Spleen (tissue), 11 donors: Measurements from ENCODE around the gene RINL. TPM values are rescaled to one million over a fixed set of nuclear protein-coding genes. Genes with fewer than 3 reads are reported as not detected.

Experiments
- DNase-seq: peaks from one replicate; pipeline ENCODE4 v3.0.0-alpha.2; 2020
- H3K27ac ChIP-seq, 8 donors: fragments of 200-600 bp; sonication (generic) in 7 of 8; 1 replicate in 4 of 8; 2 replicates in 4 of 8; pipeline versions ENCODE4 v1.5.0 to v1.8.0; 2016 to 2021; ENCODE audit warnings: inconsistent platforms in 4 of 8, mild to moderate bottlenecking in 4 of 8, moderate library complexity in 1 of 8
- H3K27me3 ChIP-seq, 7 donors: fragments of 200-600 bp; sonication (generic) in 6 of 7; replicated peaks in 1 of 7; 1 replicate in 4 of 7; 2 replicates in 3 of 7; pipeline versions ENCODE4 v1.5.0 to v1.8.0; 2016 to 2021; ENCODE audit warnings: inconsistent platforms in 3 of 7, mild to moderate bottlenecking in 1 of 7
- H3K36me3 ChIP-seq, 6 donors: fragments of 200-600 bp; sonication (generic) in 5 of 6; 1 replicate in 4 of 6; 2 replicates in 2 of 6; pipeline versions ENCODE4 v1.5.0 to v1.8.0; 2016 to 2021; ENCODE audit warnings: inconsistent platforms in 2 of 6
- H3K4me1 ChIP-seq, 6 donors: fragments of 200-600 bp; sonication (generic) in 5 of 6; 1 replicate in 3 of 6; 2 replicates in 3 of 6; pipeline versions ENCODE4 v1.5.0 to v1.8.0; 2016 to 2021; ENCODE audit warnings: inconsistent platforms in 3 of 6
- H3K4me3 ChIP-seq, 8 donors: fragments of 200-600 bp; sonication (generic) in 7 of 8; 1 replicate in 4 of 8; 2 replicates in 4 of 8; pipeline versions ENCODE4 v1.5.0 to v1.8.0; 2016 to 2021; ENCODE audit warnings: inconsistent platforms in 4 of 8, mild to moderate bottlenecking in 4 of 8, moderate library complexity in 2 of 8
- H3K9me3 ChIP-seq, 8 donors: fragments of 200-600 bp; sonication (generic) in 7 of 8; 1 replicate in 4 of 8; 2 replicates in 4 of 8; pipeline versions ENCODE4 v1.5.0 to v1.8.0; 2016 to 2021; ENCODE audit warnings: inconsistent platforms in 4 of 8
- CTCF ChIP-seq, 11 experiments: fragments of 200-600 bp in 7 of 11; fragments of 450-650 bp in 4 of 11; sonication (generic) in 4 of 11; IDR thresholded peaks in 8 of 11; conservative IDR thresholded peaks in 3 of 11; 1 replicate in 7 of 11; 2 replicates in 4 of 11; pipeline versions ENCODE4 v1.4.0 to v1.8.0; 2016 to 2021; ENCODE audit warnings: antibody characterized with exemption in 11 of 11, inconsistent platforms in 4 of 11, mild to moderate bottlenecking in 1 of 11
- POLR2A ChIP-seq, 3 donors: fragments of 450-650 bp; IDR thresholded peaks; one replicate each; pipeline ENCODE4 v1.5.1; 2017; ENCODE audit warnings: antibody characterized with exemption in 3 of 3, mild to moderate bottlenecking in 1 of 3
- POLR2AphosphoS5 ChIP-seq, 3 donors: sonication (generic); formaldehyde crosslinking; IDR thresholded peaks; one replicate each; pipeline ENCODE4 v1.5.1; 2017; ENCODE audit warnings: antibody characterized with exemption in 3 of 3
- WGBS, 5 donors: extraction: QIAGEN DNeasy Blood & Tissue Kit in 3 of 5; methylation state at CpG; one replicate each; pipeline versions ENCODE4 v1.1.5 to v1.1.7; 2013 to 2018; 5-methylcytosine and 5-hydroxymethylcytosine counted together
- intact Hi-C: fragments of 100-400 bp; cut with DNase I; formaldehyde crosslinking; loops from one replicate; pipeline ENCODE4 v1.15.0; 2023; ENCODE audit warnings: low total_unique reads
- polyA plus RNA-seq, 3 donors: library from polyadenylated mRNA; stranded (reverse); fragments of 200-250 nt; gene quantifications; one replicate each; pipeline ENCODE4 v1.2.1, GENCODE V29; 2013
- total RNA-seq, 7 donors: library from RNA; depleted of rRNA in 3 of 7; stranded (reverse); fragments of >200 nt in 3 of 7; fragmentation: NEBNext Ultra II Directional in 4 of 7; extraction: Animal tissue kit (Norgen Biotek cat#: 25700) in 4 of 7; gene quantifications; one replicate each; pipeline versions ENCODE4 v1.1.0 to v1.2.1, GENCODE V29; 2016 to 2021
- donor health status: healthy with polysubstance abuse.
- donor health status: DM: no; HTN: no; CAD: no; lungs with moderate emphysema.
- donor health status: DM: no; HTN: no; CAD: no.
- donor health status: Bipolar disorder and iron deficiency.
- donor health status: healthy.
- donor health status: DM: no; HTN: no; CAD: no.
- donor health status: DM: yes; HTN: yes; CAD: no.

Gene RINL
- total and polyA plus RNA-seq, 10 donors, result 14.5 to 42.5 (median 27.0) TPM

- Histone ChIP-seq H3K27ac (no peak overlapping the region), H3K4me3 (no peak overlapping the region), H3K9me3 (no peaks in the 10 kb centered on the region), H3K27me3 (peaks cover 0 to 19% (median 4%) of the 10 kb centered on the region in 7 donors), H3K36me3 (peaks cover 0 to 22% (median under 1%) of the 10 kb centered on the region in 6 donors), H3K4me1 (peaks cover 0 to 3% (median 0%) of the 10 kb centered on the region in 6 donors)
- TF ChIP-seq POLR2A (IDR thresholded peaks at IDR 0.05), result no peak
- WGBS, 5 donors, result 91 to 98% (median 93%) methylated on average over 8 of the region's 8 CpGs
- peak; percentile 47 for DNase-seq
- intact Hi-C loops, result no loop called here
Observed at GRCh38 chr19:38913958-38914357, 35.9 kb upstream of the RINL start.

GRCh38 chr19:38912600-38913514 is 34.8 kb upstream of the RINL start:
- Histone ChIP-seq H3K4me1 (peaks cover 0 to 1% (median 0%) of the 10 kb centered on the region in 6 donors), H3K27me3 (peaks cover 0 to 19% (median 4%) of the 10 kb centered on the region in 7 donors), H3K27ac (no peak overlapping the region), H3K9me3 (no peaks in the 10 kb centered on the region), H3K36me3 (peaks cover 0 to 33% (median 9%) of the 10 kb centered on the region in 6 donors), H3K4me3 (no peak overlapping the region)
- no peak for DNase-seq
- TF ChIP-seq POLR2A (IDR thresholded peaks at IDR 0.05) (no peak), POLR2AphosphoS5 (IDR thresholded peaks at IDR 0.05) (no peak), CTCF (IDR thresholded peaks at IDR 0.05 in 8 of 11, conservative IDR thresholded peaks at IDR 0.05 in 3 of 11) (no peak)
- 58 to 77% (median 67%) methylated on average over 10 to 12 of the region's 12 CpGs for WGBS, 5 donors
- intact Hi-C loops, result no loop called here

GRCh38 chr19:38911388-38912001 is 33.4 kb upstream of the RINL start:
- Histone ChIP-seq H3K4me1 (no peaks in the 10 kb centered on the region), H3K36me3 (peaks cover 0 to 47% (median 22%) of the 10 kb centered on the region in 6 donors), H3K9me3 (no peaks in the 10 kb centered on the region), H3K27me3 (peaks cover 0 to 19% (median 4%) of the 10 kb centered on the region in 7 donors), H3K4me3 (no peak overlapping the region), H3K27ac (no peak overlapping the region)
- intact Hi-C loops, result no loop called here
- no peak for TF ChIP-seq POLR2AphosphoS5 (IDR thresholded peaks at IDR 0.05)
- TF ChIP-seq POLR2A (IDR thresholded peaks at IDR 0.05), result no peak
- no peak for TF ChIP-seq CTCF (IDR thresholded peaks at IDR 0.05 in 8 of 11, conservative IDR thresholded peaks at IDR 0.05 in 3 of 11)
- WGBS, 5 donors, result 69 to 85% (median 73%) methylated on average over 7 to 16 of the region's 16 CpGs
- DNase-seq, result no peak

GRCh38 chr19:38910488-38910887 is 32.4 kb upstream of the RINL start:
- peaks cover 0 to 19% (median 4%) of the 10 kb centered on the region in 7 donors for H3K27me3 ChIP-seq
- H3K36me3 ChIP-seq, result peaks cover 0 to 50% (median 30%) of the 10 kb centered on the region in 6 donors
- no peaks in the 10 kb centered on the region for H3K4me1 ChIP-seq
- no peak for TF ChIP-seq CTCF (IDR thresholded peaks at IDR 0.05 in 8 of 11, conservative IDR thresholded peaks at IDR 0.05 in 3 of 11)
- H3K4me3 ChIP-seq, result no peak overlapping the region
- no peak for DNase-seq
- H3K27ac ChIP-seq, result no peak overlapping the region
- intact Hi-C loops, result no loop called here
- WGBS, 5 donors, result 93 to 96% (median 94%) methylated on average over 10 to 12 of the region's 12 CpGs
- no peaks in the 10 kb centered on the region for H3K9me3 ChIP-seq
